ENCODE measurements around the gene BICRAL. TPM values are rescaled to one million over a fixed set of nuclear protein-coding genes. Genes with fewer than 3 reads are reported as not detected.
A peak's percentile ranks its signal among the peaks of the same experiment; 100 is the strongest.

BICRAL gene
- total and polyA plus RNA-seq, 2 of the 4 experiments (the other 2 are of a cell fraction), result 4.0 to 6.1 TPM

DNA sequence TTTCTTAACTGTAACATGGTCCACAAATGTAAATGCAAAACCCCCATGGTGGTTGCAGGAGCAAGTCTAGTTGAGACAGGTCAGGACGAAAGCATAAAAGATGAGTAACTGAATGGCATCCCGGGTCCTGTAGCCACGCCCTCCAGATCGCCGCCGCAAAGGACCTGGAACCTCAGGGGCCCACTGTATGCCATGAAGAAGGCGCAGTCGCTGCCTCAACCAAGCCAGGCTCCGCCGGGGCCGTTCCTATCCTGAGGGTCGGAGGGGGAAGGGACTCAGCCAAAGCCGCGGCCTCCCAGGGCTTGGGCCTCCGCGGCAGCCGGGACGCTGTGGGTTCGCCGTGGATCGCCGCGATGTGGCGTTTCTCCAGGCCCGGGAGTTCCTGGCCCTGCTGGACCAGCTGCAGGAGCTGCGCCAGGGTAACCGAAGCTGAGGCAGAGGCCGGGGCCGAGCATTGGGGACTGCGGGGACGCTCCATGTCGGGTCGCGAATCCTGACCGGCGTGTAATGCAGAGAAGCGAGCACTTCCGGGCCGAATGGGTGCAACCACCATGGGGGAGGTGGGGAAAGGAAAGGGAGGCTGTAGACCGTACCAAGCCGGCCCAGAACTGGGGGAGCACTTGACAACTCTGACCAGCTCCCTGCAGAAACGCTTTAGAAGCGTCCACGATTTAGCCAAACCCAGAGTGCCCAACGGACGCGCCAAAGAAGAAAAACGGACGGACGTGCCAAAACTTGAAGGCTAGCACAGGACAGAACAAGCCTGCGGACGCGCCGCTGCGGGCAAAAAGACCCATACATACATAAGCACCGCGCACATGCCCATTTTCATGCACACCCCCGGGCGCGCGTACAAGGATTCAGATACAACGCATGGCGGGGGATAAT lies 108.7 kb downstream of the BICRAL start:
- Histone ChIP-seq H2BK20ac (ENCODE audit: low read depth, low read length) (no peak overlapping the region), H2BK120ac (ENCODE audit: low read depth, low read length) (peak overlapping the region; percentile 52), H3K9me1 (ENCODE audit: insufficient read depth, low read length) (no peaks in the 10 kb centered on the region), H3K27ac (ENCODE audit: insufficient read depth, low read length) (peak overlapping the region; percentile 87), H3K18ac (ENCODE audit: low read depth, low read length) (peak overlapping the region; percentile 38; the same call in 1 of the 2 replicates), H2AK5ac (ENCODE audit: low read depth, low read length) (peak overlapping the region; percentile 74), H3K4me1 (ENCODE audit: control insufficient read depth, insufficient read depth, low read length) (peaks cover 3% of the 10 kb centered on the region; the same call in 1 of the 2 replicates), H3K4me2 (ENCODE audit: low read depth, low read length) (peak overlapping the region; percentile 63), H3K9ac (ENCODE audit: low read depth, low read length) (peak overlapping the region; percentile 84), H3K14ac (replicated peaks; ENCODE audit: low read depth, low read length) (peak overlapping the region; percentile 92), H3K4me3 (ENCODE audit: insufficient read depth, low read depth, low read length) (peak overlapping the region; percentile 66), H3K23ac (ENCODE audit: low read depth, low read length) (peak overlapping the region; percentile 74), H3K27me3 (ENCODE audit: control insufficient read depth, insufficient read depth, low read length) (no peaks in the 10 kb centered on the region), H4K20me1 (ENCODE audit: insufficient read depth, low read length) (peaks cover 3% of the 10 kb centered on the region; the same call in 1 of the 2 replicates), H3K9me3 (ENCODE audit: control insufficient read depth, insufficient read depth, low read length) (no peaks in the 10 kb centered on the region), H3K56ac (ENCODE audit: extremely low read depth, insufficient read depth, low read length) (peak overlapping the region; percentile 81), H2AK9ac (replicated peaks; ENCODE audit: low read depth, low read length, poor library complexity) (peak overlapping the region; percentile 100), H4K8ac (ENCODE audit: low read depth in 2 of 2, low read length in 2 of 2) (peak overlapping the region; percentile 75 to 97), H3K79me1 (ENCODE audit: low read depth in 1 of 2, low read length in 2 of 2) (peaks cover 6 to 7% of the 10 kb centered on the region in 2 experiments; a peak in 3 of 4 replicates), H3K4ac (ENCODE audit: low read depth, low read length) (peak overlapping the region; percentile 92), H2BK15ac (ENCODE audit: low read depth, low read length) (no peak overlapping the region), H2BK5ac (ENCODE audit: low read depth, low read length, poor library complexity, severe bottlenecking) (peak overlapping the region; percentile 92), H3K36me3 (ENCODE audit: control insufficient read depth, insufficient read depth, low read length) (peaks cover 9% of the 10 kb centered on the region), H2AFZ (replicated peaks; ENCODE audit: low read length, poor library complexity) (peak overlapping the region; percentile 99), H4K5ac (ENCODE audit: low read depth, low read length) (peak overlapping the region; percentile 41), H4K91ac (ENCODE audit: insufficient read depth, low read depth, low read length) (peak overlapping the region; percentile 91)
- ATAC-seq (ENCODE audit: low read depth), result peak; percentile 97
- intact Hi-C loops (cut with micrococcal nuclease) (loop anchor here (10.0 kb wide), 1 partner anchor 816 kb away; no protein-coding TSS in a partner anchor), dilution Hi-C loops (cut with HindIII; ENCODE audit: low sequenced_read_pairs, unreplicated experiment) (no loop called here), in situ Hi-C loops (cut with MboI; ENCODE audit: low sequenced_read_pairs) (loop anchor here (25.0 kb wide), 1 partner anchor 803 kb away; no protein-coding TSS in a partner anchor)
- WGBS, 2 experiments (ENCODE audit: extremely low coverage in 2 of 2, insufficient read length in 1 of 2), result 1% methylated on average over 30 of the region's 63 CpGs; no CpG with 5 or more reads in 1 of the 2 experiments
- POLR2A ChIA-PET (ENCODE audit: unreplicated experiment), result no interaction called here
- CTCF ChIA-PET, result interaction anchor here (1.3 kb wide), 1 partner anchor 229 kb away, joined by 3 read pairs; no protein-coding TSS in a partner anchor
- TSS peak; percentile 98 for BruUV-seq (replicated peaks)
- peak; percentile 97 for DNase-seq
- peak; percentile 98 for TF ChIP-seq BHLHE40 (IDR thresholded peaks at IDR 0.05; ENCODE audit: low read depth, low read length)
- TF ChIP-seq, protein P1, sequence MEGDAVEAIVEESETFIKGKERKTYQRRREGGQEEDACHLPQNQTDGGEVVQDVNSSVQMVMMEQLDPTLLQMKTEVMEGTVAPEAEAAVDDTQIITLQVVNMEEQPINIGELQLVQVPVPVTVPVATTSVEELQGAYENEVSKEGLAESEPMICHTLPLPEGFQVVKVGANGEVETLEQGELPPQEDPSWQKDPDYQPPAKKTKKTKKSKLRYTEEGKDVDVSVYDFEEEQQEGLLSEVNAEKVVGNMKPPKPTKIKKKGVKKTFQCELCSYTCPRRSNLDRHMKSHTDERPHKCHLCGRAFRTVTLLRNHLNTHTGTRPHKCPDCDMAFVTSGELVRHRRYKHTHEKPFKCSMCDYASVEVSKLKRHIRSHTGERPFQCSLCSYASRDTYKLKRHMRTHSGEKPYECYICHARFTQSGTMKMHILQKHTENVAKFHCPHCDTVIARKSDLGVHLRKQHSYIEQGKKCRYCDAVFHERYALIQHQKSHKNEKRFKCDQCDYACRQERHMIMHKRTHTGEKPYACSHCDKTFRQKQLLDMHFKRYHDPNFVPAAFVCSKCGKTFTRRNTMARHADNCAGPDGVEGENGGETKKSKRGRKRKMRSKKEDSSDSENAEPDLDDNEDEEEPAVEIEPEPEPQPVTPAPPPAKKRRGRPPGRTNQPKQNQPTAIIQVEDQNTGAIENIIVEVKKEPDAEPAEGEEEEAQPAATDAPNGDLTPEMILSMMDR (conservative IDR thresholded peaks at IDR 0.05; ENCODE audit: low read depth, low read length), result no peak
- TF ChIP-seq FOS (IDR thresholded peaks at IDR 0.05; ENCODE audit: low read depth, low read length), result no peak
- peak; percentile 56; the same call in 1 of the 2 replicates for TF ChIP-seq MXI1 (IDR thresholded peaks at IDR 0.05; ENCODE audit: borderline replicate concordance, low read depth, low read length)
- peak; percentile 32; the same call in 1 of the 2 replicates for TF ChIP-seq MAZ (IDR thresholded peaks at IDR 0.05; ENCODE audit: borderline replicate concordance, low read depth, low read length)
- TF ChIP-seq CEBPB (IDR thresholded peaks at IDR 0.05; ENCODE audit: low read depth, low read length), result 0 out of 2 replicates have a peak, but pooled peaks have one; percentile 8
- TF ChIP-seq SMC3 (IDR thresholded peaks at IDR 0.05; ENCODE audit: low read depth, low read length), result no peak
- TF ChIP-seq CHD1 (IDR thresholded peaks at IDR 0.05; ENCODE audit: low read depth, low read length), result peak; percentile 98; the same call in 1 of the 2 replicates
- peak; percentile 91 for TF ChIP-seq POLR2A (IDR thresholded peaks at IDR 0.05; ENCODE audit: low read depth, low read length)
- no peak for TF ChIP-seq MAFK (IDR thresholded peaks at IDR 0.05; ENCODE audit: low read depth, low read length)
- TF ChIP-seq ELK1 (IDR thresholded peaks at IDR 0.05; ENCODE audit: borderline replicate concordance, low read depth, low read length), result no peak
- peak; percentile 44 for TF ChIP-seq RCOR1 (IDR thresholded peaks at IDR 0.05; ENCODE audit: insufficient replicate concordance, low read length)
- no peak for TF ChIP-seq RFX5 (IDR thresholded peaks at IDR 0.05; ENCODE audit: low read depth, low read length)
